ENCODE results near the gene SMIM13.

SMIM13 gene

GRCh38 chr6:11133281-11133680 is 39.6 kb downstream of the SMIM13 start:
- Histone ChIP-seq H3K4me1 (ENCODE audit: insufficient read depth, low read length) (no peaks in the 10 kb centered on the region), H3K9me3 (ENCODE audit: insufficient read depth, low read length, severe bottlenecking) (no peaks in the 10 kb centered on the region), H3K9ac (ENCODE audit: low read depth, low read length) (no peak overlapping the region), H4K20me1 (ENCODE audit: insufficient read depth, low read length) (peaks cover 24% of the 10 kb centered on the region), H3K27me3 (ENCODE audit: insufficient read depth, low read length, poor library complexity) (no peaks in the 10 kb centered on the region), H3K4me2 (ENCODE audit: insufficient read depth, low read length) (no peak overlapping the region), H3K27ac (ENCODE audit: low read length) (no peak overlapping the region), H2AFZ (ENCODE audit: low read depth, low read length) (no peak overlapping the region), H3K36me3 (ENCODE audit: insufficient read depth, low read length) (peaks cover 18% of the 10 kb centered on the region), H3K79me2 (ENCODE audit: insufficient read depth, low read length) (peaks cover 39% of the 10 kb centered on the region), H3K4me3 (ENCODE audit: low read depth in 1 of 2, low read length in 2 of 2) (no peak overlapping the region)
- no peak for TF ChIP-seq CTCF (IDR thresholded peaks at IDR 0.05; ENCODE audit: borderline replicate concordance, extremely low read depth, low read length, poor library complexity, severe bottlenecking)
- TF ChIP-seq EZH2 (IDR thresholded peaks at IDR 0.05; ENCODE audit: borderline replicate concordance, low read depth, low read length, severe bottlenecking) = no peak
- DNase-seq (no peak), ATAC-seq (ENCODE audit: insufficient read depth, low read depth) (no peak)

DNA sequence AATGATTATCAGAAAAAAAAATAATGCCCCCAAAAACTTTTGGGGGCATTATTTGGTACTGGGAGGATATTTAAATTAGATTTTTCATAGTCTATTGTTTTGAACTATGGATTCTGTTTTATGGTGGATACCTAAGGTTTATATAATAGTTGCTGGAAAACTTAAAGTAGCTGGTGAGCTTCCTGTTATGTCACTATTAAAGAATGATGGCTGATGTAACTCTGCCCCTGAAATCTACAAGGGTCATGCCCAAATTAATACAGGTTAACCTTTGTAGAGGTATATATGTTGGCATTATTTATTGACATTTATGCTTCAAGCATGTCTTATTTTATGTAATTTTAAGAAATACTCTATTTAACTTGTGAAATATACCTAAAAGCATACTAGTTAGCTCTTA is 43.2 kb downstream of the SMIM13 start:
- Histone ChIP-seq H3K27me3 (ENCODE audit: insufficient read depth, low read length, poor library complexity) (no peaks in the 10 kb centered on the region), H3K27ac (ENCODE audit: low read length) (no peak overlapping the region), H3K4me3 (ENCODE audit: low read depth in 1 of 2, low read length in 2 of 2) (no peak overlapping the region), H3K36me3 (ENCODE audit: insufficient read depth, low read length) (peaks cover 18% of the 10 kb centered on the region), H3K4me2 (ENCODE audit: insufficient read depth, low read length) (no peak overlapping the region), H3K9ac (ENCODE audit: low read depth, low read length) (no peak overlapping the region), H4K20me1 (ENCODE audit: insufficient read depth, low read length) (peaks cover 4% of the 10 kb centered on the region; the same call in 1 of the 2 replicates), H3K9me3 (ENCODE audit: insufficient read depth, low read length, severe bottlenecking) (no peaks in the 10 kb centered on the region), H2AFZ (ENCODE audit: low read depth, low read length) (no peak overlapping the region), H3K4me1 (ENCODE audit: insufficient read depth, low read length) (no peaks in the 10 kb centered on the region), H3K79me2 (ENCODE audit: insufficient read depth, low read length) (peaks cover 8% of the 10 kb centered on the region)
- DNase-seq (no peak), ATAC-seq (ENCODE audit: insufficient read depth, low read depth) (no peak)
- TF ChIP-seq EZH2 (IDR thresholded peaks at IDR 0.05; ENCODE audit: borderline replicate concordance, low read depth, low read length, severe bottlenecking) = no peak
- no peak for TF ChIP-seq CTCF (IDR thresholded peaks at IDR 0.05; ENCODE audit: borderline replicate concordance, extremely low read depth, low read length, poor library complexity, severe bottlenecking)

DNA sequence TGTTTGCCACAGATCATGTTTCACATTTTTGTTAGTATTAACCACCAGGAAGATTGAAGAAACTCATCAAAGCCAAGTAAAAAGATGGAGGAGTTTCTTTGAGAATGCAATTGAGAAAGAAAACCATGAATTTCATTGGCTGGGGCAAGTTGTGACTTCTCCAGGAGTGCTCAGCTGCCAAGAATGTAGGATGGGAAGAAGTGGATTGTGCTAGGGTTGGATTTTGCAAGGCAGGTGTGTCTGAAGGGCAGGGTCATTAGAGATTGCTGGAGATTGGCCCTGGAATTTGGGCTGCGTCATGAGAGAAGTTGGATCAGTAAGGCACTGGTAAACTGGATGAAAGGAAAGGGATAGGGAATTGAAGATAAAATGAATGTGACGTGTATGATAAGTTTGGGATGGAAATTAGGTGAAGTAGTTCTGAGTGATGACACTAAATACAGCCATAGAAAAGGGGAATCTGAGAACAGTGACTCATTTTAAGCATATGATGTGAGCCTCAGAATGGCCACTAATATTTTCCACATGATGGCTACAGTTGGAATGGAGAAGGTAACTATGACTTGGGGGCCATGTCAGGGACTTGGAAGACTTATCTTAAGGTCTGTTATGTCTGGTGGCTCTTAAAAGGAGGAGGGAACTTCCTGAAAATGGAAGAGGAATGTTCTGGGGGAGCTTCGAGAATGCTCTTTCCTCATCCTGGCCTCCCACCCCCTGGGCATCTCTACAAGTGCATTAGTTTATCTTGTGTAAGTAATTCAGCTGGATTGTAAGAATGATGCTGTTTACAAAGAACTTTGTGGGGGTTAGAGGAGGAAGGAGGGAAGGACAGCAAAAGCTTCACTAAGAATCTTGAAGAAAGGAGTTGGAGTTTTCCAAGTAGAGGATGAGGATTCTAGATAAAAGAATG is 45.7 kb downstream of the SMIM13 start:
- no peaks in the 10 kb centered on the region; the same call in 1 of the 2 replicates for H4K20me1 ChIP-seq (ENCODE audit: insufficient read depth, low read length)
- TF ChIP-seq CTCF (IDR thresholded peaks at IDR 0.05; ENCODE audit: borderline replicate concordance, extremely low read depth, low read length, poor library complexity, severe bottlenecking) (no peak), EZH2 (IDR thresholded peaks at IDR 0.05; ENCODE audit: borderline replicate concordance, low read depth, low read length, severe bottlenecking) (no peak)
- no peak for DNase-seq
- peaks cover 17% of the 10 kb centered on the region for H3K36me3 ChIP-seq (ENCODE audit: insufficient read depth, low read length)
- no peak overlapping the region for H3K4me3 ChIP-seq (ENCODE audit: low read depth in 1 of 2, low read length in 2 of 2)
- H3K4me1 ChIP-seq (ENCODE audit: insufficient read depth, low read length) = no peaks in the 10 kb centered on the region
- H3K4me2 ChIP-seq (ENCODE audit: insufficient read depth, low read length) = no peak overlapping the region
- no peaks in the 10 kb centered on the region for H3K79me2 ChIP-seq (ENCODE audit: insufficient read depth, low read length)
- no peaks in the 10 kb centered on the region for H3K9me3 ChIP-seq (ENCODE audit: insufficient read depth, low read length, severe bottlenecking)
- H3K27ac ChIP-seq (ENCODE audit: low read length) = no peak overlapping the region
- no peak overlapping the region for H2AFZ ChIP-seq (ENCODE audit: low read depth, low read length)
- H3K27me3 ChIP-seq (ENCODE audit: insufficient read depth, low read length, poor library complexity) = no peaks in the 10 kb centered on the region
- no peak for ATAC-seq (ENCODE audit: insufficient read depth, low read depth)
- H3K9ac ChIP-seq (ENCODE audit: low read depth, low read length) = no peak overlapping the region
